ENCODE results near the gene STX1A. TPM values are rescaled to one million over a fixed set of nuclear protein-coding genes. Genes with fewer than 3 reads are reported as not detected.

Gene STX1A
- total and polyA plus RNA-seq, 2 of the 13 experiments (the other 11 are each of a cell fraction or from before 2014, with no cell fraction given): 6.1 to 12.2 TPM

DNA sequence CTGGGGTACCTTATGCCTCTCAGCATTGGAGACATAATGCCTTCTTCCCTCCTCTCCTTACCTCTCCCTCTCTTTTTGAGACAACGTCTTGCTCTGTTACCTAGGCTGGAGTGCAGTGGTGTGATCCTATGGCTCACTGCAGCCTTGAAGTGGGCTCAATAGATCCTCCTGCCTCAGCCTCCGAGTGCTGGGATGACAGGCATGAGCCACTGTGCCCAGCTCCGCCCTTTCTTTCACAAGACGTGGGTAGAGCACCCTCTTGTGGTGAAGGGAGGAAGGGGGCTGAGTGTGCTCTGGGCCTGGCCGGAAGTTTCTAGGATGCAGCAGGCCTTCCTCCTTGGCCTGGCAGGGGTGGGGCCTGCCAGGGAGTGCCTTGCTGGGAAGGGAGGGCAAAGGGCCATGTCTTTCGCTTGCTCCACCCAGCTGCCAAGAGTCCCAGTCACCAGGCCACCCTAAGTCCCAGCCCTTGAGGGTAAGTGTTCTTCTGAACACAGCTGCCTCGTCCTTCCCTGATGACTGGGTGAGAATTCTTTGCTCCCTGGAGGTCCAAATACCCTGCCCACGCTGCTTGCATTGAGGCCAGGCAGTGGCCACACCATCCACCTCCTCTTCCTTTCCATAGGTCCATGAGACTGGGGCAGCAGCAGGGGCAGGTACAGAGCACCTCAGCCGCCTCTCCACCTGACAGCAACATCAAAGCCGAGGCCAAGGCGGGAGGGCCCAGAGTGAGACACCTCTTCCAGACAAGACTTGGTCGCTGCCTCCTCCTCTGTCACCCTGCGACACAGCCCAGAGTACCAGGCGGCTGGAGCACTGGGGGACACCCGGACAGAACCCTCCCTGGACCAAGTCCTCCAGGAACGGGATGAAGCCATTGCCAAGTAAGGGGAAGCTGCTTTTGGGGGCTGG lies 15.4 kb upstream of the STX1A start (continued):
- TF ChIP-seq, protein P1, sequence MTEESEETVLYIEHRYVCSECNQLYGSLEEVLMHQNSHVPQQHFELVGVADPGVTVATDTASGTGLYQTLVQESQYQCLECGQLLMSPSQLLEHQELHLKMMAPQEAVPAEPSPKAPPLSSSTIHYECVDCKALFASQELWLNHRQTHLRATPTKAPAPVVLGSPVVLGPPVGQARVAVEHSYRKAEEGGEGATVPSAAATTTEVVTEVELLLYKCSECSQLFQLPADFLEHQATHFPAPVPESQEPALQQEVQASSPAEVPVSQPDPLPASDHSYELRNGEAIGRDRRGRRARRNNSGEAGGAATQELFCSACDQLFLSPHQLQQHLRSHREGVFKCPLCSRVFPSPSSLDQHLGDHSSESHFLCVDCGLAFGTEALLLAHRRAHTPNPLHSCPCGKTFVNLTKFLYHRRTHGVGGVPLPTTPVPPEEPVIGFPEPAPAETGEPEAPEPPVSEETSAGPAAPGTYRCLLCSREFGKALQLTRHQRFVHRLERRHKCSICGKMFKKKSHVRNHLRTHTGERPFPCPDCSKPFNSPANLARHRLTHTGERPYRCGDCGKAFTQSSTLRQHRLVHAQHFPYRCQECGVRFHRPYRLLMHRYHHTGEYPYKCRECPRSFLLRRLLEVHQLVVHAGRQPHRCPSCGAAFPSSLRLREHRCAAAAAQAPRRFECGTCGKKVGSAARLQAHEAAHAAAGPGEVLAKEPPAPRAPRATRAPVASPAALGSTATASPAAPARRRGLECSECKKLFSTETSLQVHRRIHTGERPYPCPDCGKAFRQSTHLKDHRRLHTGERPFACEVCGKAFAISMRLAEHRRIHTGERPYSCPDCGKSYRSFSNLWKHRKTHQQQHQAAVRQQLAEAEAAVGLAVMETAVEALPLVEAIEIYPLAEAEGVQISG (CRISPR knock-in tag; IDR thresholded peaks at IDR 0.05): peak; percentile 35; the same call in 1 of the 2 replicates
- no peak for TF ChIP-seq ZNF326 (CRISPR knock-in tag; IDR thresholded peaks at IDR 0.05; ENCODE audit: borderline replicate concordance)
- no peak for TF ChIP-seq ZNF563 (CRISPR knock-in tag; IDR thresholded peaks at IDR 0.05)
- TF ChIP-seq PPARG (CRISPR knock-in tag; conservative IDR thresholded peaks at IDR 0.05): 0 out of 2 replicates have a peak, but pooled peaks have one; percentile 31
- no peak for TF ChIP-seq PAF1 (CRISPR knock-in tag; IDR thresholded peaks at IDR 0.05)
- no peak for TF ChIP-seq ZNF703 (CRISPR knock-in tag; IDR thresholded peaks at IDR 0.05; ENCODE audit: borderline replicate concordance)
- peak; percentile 65 for TF ChIP-seq ELF1 (CRISPR knock-in tag; IDR thresholded peaks at IDR 0.05)
- peak; percentile 78 for TF ChIP-seq ERF (CRISPR knock-in tag; IDR thresholded peaks at IDR 0.05)
- no peak for TF ChIP-seq ZNF549 (CRISPR knock-in tag; IDR thresholded peaks at IDR 0.05)
- peak; percentile 57 for TF ChIP-seq SMC3 (IDR thresholded peaks at IDR 0.05; ENCODE audit: low read length)
- TF ChIP-seq ZNF510 (CRISPR knock-in tag; IDR thresholded peaks at IDR 0.05; ENCODE audit: low read depth): no peak
- no peak for TF ChIP-seq ZNF75D (CRISPR knock-in tag; IDR thresholded peaks at IDR 0.05; ENCODE audit: borderline replicate concordance)
- TF ChIP-seq, protein P2, sequence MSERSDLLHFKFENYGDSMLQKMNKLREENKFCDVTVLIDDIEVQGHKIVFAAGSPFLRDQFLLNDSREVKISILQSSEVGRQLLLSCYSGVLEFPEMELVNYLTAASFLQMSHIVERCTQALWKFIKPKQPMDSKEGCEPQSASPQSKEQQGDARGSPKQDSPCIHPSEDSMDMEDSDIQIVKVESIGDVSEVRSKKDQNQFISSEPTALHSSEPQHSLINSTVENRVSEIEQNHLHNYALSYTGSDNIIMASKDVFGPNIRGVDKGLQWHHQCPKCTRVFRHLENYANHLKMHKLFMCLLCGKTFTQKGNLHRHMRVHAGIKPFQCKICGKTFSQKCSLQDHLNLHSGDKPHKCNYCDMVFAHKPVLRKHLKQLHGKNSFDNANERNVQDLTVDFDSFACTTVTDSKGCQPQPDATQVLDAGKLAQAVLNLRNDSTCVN (CRISPR knock-in tag; IDR thresholded peaks at IDR 0.05; ENCODE audit: borderline replicate concordance): no peak
- TF ChIP-seq BHLHE40 (IDR thresholded peaks at IDR 0.05; ENCODE audit: low read length): peak; percentile 42; the same call in 1 of the 2 replicates
- TF ChIP-seq ZNF329 (CRISPR knock-in tag; IDR thresholded peaks at IDR 0.05; ENCODE audit: low read depth): no peak
- peak; percentile 51; the same call in 1 of the 2 replicates for TF ChIP-seq ZNF788 (CRISPR knock-in tag; IDR thresholded peaks at IDR 0.05; ENCODE audit: borderline replicate concordance)
- no peak for TF ChIP-seq SP1 (IDR thresholded peaks at IDR 0.05)
- TF ChIP-seq SP1 (CRISPR knock-in tag; IDR thresholded peaks at IDR 0.05): peak; percentile 82
- no peak for TF ChIP-seq ZNF264 (CRISPR knock-in tag; IDR thresholded peaks at IDR 0.05)
- peak; percentile 98 for TF ChIP-seq SP5 (CRISPR knock-in tag; IDR thresholded peaks at IDR 0.05; ENCODE audit: borderline replicate concordance, low read depth)
- TF ChIP-seq ZNF350 (CRISPR knock-in tag; IDR thresholded peaks at IDR 0.05; ENCODE audit: borderline replicate concordance, low read depth): peak; percentile 29; the same call in 1 of the 2 replicates
- TF ChIP-seq, protein P3, sequence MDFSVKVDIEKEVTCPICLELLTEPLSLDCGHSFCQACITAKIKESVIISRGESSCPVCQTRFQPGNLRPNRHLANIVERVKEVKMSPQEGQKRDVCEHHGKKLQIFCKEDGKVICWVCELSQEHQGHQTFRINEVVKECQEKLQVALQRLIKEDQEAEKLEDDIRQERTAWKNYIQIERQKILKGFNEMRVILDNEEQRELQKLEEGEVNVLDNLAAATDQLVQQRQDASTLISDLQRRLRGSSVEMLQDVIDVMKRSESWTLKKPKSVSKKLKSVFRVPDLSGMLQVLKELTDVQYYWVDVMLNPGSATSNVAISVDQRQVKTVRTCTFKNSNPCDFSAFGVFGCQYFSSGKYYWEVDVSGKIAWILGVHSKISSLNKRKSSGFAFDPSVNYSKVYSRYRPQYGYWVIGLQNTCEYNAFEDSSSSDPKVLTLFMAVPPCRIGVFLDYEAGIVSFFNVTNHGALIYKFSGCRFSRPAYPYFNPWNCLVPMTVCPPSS (IDR thresholded peaks at IDR 0.05): no peak
- TF ChIP-seq NR2F6 (IDR thresholded peaks at IDR 0.05): no peak
- TF ChIP-seq NR2F6 (CRISPR knock-in tag; IDR thresholded peaks at IDR 0.05): 0 out of 2 replicates have a peak, but pooled peaks have one; percentile 17
- peak; percentile 55; the same call in 1 of the 2 replicates for TF ChIP-seq GATAD2A (CRISPR knock-in tag; IDR thresholded peaks at IDR 0.05)
- TF ChIP-seq ZNF180 (CRISPR knock-in tag; IDR thresholded peaks at IDR 0.05; ENCODE audit: borderline replicate concordance, low read depth): no peak
- TF ChIP-seq PHB2 (IDR thresholded peaks at IDR 0.05; ENCODE audit: partially characterized antibody): no peak
